Upper lobe of left lung (tissue), 6 donors: ENCODE data around the gene TBR1. TPM values are rescaled to one million over a fixed set of nuclear protein-coding genes. Genes with fewer than 3 reads are reported as not detected.

Experiments
- ATAC-seq, 2 donors: fragments of 200-7000 bp; cut with Tn5 transposase; one replicate each; pipeline ENCODE4 v1.9.1; 2022; ENCODE audit warnings: mild to moderate bottlenecking in 2 of 2, moderate library complexity in 2 of 2; ENCODE audit not compliant: low FRiP score in 2 of 2
- DNase-seq, 2 donors: peaks; one replicate each; pipeline ENCODE4 v3.0.0-alpha.2; 2019 to 2020
- H3K27ac ChIP-seq, 4 donors: fragments of 200-600 bp; sonication (generic); one replicate each; pipeline ENCODE4 v1.5.1; 2016 to 2019
- H3K27me3 ChIP-seq, 4 donors: fragments of 200-600 bp; sonication (generic); one replicate each; pipeline ENCODE4 v1.5.1; 2017 to 2019
- H3K36me3 ChIP-seq, 4 donors: fragments of 200-600 bp; sonication (generic); one replicate each; pipeline ENCODE4 v1.5.1; 2016 to 2019
- H3K4me1 ChIP-seq, 4 donors: fragments of 200-600 bp; sonication (generic); one replicate each; pipeline ENCODE4 v1.5.1; 2018 to 2019
- H3K4me3 ChIP-seq, 4 donors: fragments of 200-600 bp; sonication (generic); one replicate each; pipeline ENCODE4 v1.5.1; 2017 to 2019; ENCODE audit warnings: mild to moderate bottlenecking in 2 of 4, moderate library complexity in 1 of 4
- H3K9me3 ChIP-seq, 4 donors: fragments of 200-600 bp; sonication (generic); one replicate each; pipeline ENCODE4 v1.5.1; 2018 to 2019
- EP300 ChIP-seq, 4 donors: sonication (generic); formaldehyde crosslinking; IDR thresholded peaks; one replicate each; pipeline ENCODE4 v1.5.1; 2017; ENCODE audit warnings: antibody characterized with exemption in 4 of 4, control low read depth in 2 of 4
- POLR2A ChIP-seq, 4 donors: fragments of 450-650 bp; IDR thresholded peaks; one replicate each; pipeline ENCODE4 v1.5.1; 2016 to 2017; ENCODE audit warnings: antibody characterized with exemption in 4 of 4, mild to moderate bottlenecking in 2 of 4
- POLR2AphosphoS5 ChIP-seq, 2 donors: sonication (generic); formaldehyde crosslinking; IDR thresholded peaks; one replicate each; pipeline ENCODE4 v1.5.1; 2017; ENCODE audit warnings: antibody characterized with exemption in 2 of 2
- WGBS, 2 donors: methylation state at CpG; one replicate each; pipeline ENCODE4 v1.1.5; 2017 to 2018; 5-methylcytosine and 5-hydroxymethylcytosine counted together
- small RNA-seq, 4 donors: library from RNA; depleted of rRNA; stranded (forward); fragments of <200 nt; gene quantifications; one replicate each; pipeline ENCODE3, GENCODE V24; 2016
- total RNA-seq, 6 donors: library from RNA; depleted of rRNA in 4 of 6; stranded (reverse); fragments of >200 nt in 4 of 6; gene quantifications; one replicate each; pipeline versions ENCODE4 v1.1.0 to v1.2.1, GENCODE V29; 2016 to 2021
- TF ChIP-seq, protein P1 (sequence below), 6 experiments: fragments of 450-650 bp in 4 of 6; fragments of 200-600 bp in 2 of 6; sonication (generic) in 2 of 6; IDR thresholded peaks; one replicate each; pipeline ENCODE4 v1.5.1; 2016 to 2019; ENCODE audit warnings: antibody characterized with exemption in 6 of 6
- donor health status: DM: no; HTN: no; CAD: no; lungs with moderate emphysema.
- donor health status: DM: no; HTN: yes; CAD: no; lungs with severe emphysema.

The TBR1 gene
- total RNA-seq, 6 donors from 2014 or later = not detected

- H3K4me3 ChIP-seq = no peak overlapping the region
- H3K36me3 ChIP-seq = no peaks in the 10 kb centered on the region
- 95% methylated on average over 12 of the region's 12 CpGs for WGBS, 2 donors
- no peaks in the 10 kb centered on the region for H3K4me1 ChIP-seq
- DNase-seq (peak in 1 of 2 donors; percentile 34), ATAC-seq (no peak)
- no peak overlapping the region for H3K27ac ChIP-seq
- H3K27me3 ChIP-seq = no peaks in the 10 kb centered on the region
- TF ChIP-seq POLR2AphosphoS5 (IDR thresholded peaks at IDR 0.05) (no peak), POLR2A (IDR thresholded peaks at IDR 0.05) (no peak), EP300 (IDR thresholded peaks at IDR 0.05) (no peak)
- TF ChIP-seq, protein P1, sequence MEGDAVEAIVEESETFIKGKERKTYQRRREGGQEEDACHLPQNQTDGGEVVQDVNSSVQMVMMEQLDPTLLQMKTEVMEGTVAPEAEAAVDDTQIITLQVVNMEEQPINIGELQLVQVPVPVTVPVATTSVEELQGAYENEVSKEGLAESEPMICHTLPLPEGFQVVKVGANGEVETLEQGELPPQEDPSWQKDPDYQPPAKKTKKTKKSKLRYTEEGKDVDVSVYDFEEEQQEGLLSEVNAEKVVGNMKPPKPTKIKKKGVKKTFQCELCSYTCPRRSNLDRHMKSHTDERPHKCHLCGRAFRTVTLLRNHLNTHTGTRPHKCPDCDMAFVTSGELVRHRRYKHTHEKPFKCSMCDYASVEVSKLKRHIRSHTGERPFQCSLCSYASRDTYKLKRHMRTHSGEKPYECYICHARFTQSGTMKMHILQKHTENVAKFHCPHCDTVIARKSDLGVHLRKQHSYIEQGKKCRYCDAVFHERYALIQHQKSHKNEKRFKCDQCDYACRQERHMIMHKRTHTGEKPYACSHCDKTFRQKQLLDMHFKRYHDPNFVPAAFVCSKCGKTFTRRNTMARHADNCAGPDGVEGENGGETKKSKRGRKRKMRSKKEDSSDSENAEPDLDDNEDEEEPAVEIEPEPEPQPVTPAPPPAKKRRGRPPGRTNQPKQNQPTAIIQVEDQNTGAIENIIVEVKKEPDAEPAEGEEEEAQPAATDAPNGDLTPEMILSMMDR (IDR thresholded peaks at IDR 0.05) = no peak
- no peaks in the 10 kb centered on the region for H3K9me3 ChIP-seq
Observed at GRCh38 chr2:161445097-161445496, 29.0 kb downstream of the TBR1 start.

DNA sequence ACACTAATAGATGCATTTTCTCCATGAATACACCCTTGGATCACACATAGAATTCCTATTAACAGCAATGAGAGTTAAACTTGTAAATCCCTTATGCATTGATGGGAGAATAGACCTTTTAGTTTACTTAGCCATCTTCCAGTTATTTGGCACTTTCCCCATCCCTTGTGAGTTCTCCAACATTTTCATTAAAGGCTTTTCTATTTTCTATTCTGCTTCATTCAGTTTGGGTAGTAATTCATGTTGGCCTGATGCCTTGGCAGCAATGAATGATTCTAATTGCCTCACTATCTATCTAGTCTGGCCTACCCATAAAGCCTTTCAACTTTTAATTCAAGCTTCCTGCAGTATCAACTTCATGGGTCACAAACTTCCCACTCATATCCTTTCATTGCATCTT lies 32.3 kb downstream of the TBR1 start:
- H3K27ac ChIP-seq = no peak overlapping the region
- H3K9me3 ChIP-seq = no peaks in the 10 kb centered on the region
- H3K4me1 ChIP-seq = no peaks in the 10 kb centered on the region
- TF ChIP-seq POLR2A (IDR thresholded peaks at IDR 0.05) (no peak), POLR2AphosphoS5 (IDR thresholded peaks at IDR 0.05) (no peak), EP300 (IDR thresholded peaks at IDR 0.05) (no peak)
- TF ChIP-seq, protein P1 (IDR thresholded peaks at IDR 0.05) = no peak
- no peak for DNase-seq
- no peaks in the 10 kb centered on the region for H3K27me3 ChIP-seq
- no peak for ATAC-seq
- H3K4me3 ChIP-seq = no peak overlapping the region
- no peaks in the 10 kb centered on the region for H3K36me3 ChIP-seq

DNA sequence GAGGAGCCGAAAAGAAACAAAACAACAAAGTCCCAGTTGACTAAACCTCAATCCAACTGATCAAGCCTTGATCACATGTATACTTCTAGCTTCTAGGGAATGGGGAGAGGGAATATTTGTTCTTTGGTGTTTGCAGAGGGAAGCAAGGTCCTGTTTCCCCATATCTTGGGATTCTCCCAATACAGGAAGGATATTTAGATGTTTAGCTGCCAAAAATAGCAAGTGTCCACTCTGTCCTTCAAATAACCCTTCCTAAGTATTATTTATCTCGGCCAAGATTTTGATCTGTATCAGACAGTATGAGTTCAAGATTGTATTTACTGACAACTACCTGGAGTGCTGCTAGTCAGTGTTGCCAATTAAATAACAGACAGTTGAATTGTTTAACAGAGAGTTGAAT lies 55.5 kb downstream of the TBR1 start:
- Histone ChIP-seq H3K4me1 (no peaks in the 10 kb centered on the region), H3K4me3 (no peak overlapping the region), H3K27ac (no peak overlapping the region), H3K27me3 (no peaks in the 10 kb centered on the region), H3K9me3 (peaks cover 0 to 6% (median 3%) of the 10 kb centered on the region in 4 donors), H3K36me3 (no peaks in the 10 kb centered on the region)
- TF ChIP-seq POLR2A (IDR thresholded peaks at IDR 0.05) (no peak), POLR2AphosphoS5 (IDR thresholded peaks at IDR 0.05) (no peak), EP300 (IDR thresholded peaks at IDR 0.05) (no peak)
- TF ChIP-seq, protein P1 (IDR thresholded peaks at IDR 0.05) = no peak
- 80 to 84% methylated on average over 2 of the region's 2 CpGs for WGBS, 2 donors
- DNase-seq (no peak), ATAC-seq (no peak)

DNA sequence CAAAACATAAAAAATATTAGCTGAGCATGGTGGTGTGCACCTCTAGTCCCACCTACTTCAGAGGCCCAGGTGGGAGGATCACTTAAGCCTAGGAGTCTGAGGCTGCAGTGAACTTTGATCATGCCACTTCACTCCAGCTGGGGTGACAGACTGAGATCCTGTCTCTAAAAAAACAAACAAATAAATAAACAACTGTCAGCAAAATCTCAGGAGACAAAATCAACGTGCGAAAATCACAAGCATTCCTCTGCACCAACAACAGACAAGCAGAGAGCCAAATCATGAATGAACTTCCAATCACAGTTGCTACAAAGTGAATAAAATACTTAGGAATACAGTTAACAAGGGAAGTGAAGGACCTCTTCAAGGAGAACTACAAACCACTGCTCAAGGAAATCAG lies 58.8 kb downstream of the TBR1 start:
- Histone ChIP-seq H3K4me1 (no peaks in the 10 kb centered on the region), H3K36me3 (no peaks in the 10 kb centered on the region), H3K27ac (no peak overlapping the region), H3K27me3 (no peaks in the 10 kb centered on the region), H3K4me3 (no peak overlapping the region), H3K9me3 (peaks cover 0 to 9% (median 3%) of the 10 kb centered on the region in 4 donors)
- TF ChIP-seq POLR2A (IDR thresholded peaks at IDR 0.05) (no peak), EP300 (IDR thresholded peaks at IDR 0.05) (no peak), POLR2AphosphoS5 (IDR thresholded peaks at IDR 0.05) (no peak)
- TF ChIP-seq, protein P1 (IDR thresholded peaks at IDR 0.05) = no peak
- no peak for DNase-seq
- ATAC-seq = no peak
- 86 to 90% methylated on average over 2 of the region's 2 CpGs for WGBS, 2 donors

Small RNA genes lying within 50 kb of the gene (small RNA-seq; reads per million reads assigned to genes)
- 0 reads per million in 4 donors for gene RNA5SP108

Other genes starting within 250 kb of the TBR1 start
- 10 to 100 TPM; 18.9 to 56.2 (median 34.8) TPM for gene PSMD14, start 107.9 kb upstream of the TBR1 start, total RNA-seq
- under 1 TPM in 4 of 6 donors, not detected in 2; 0.15 to 0.33 (median 0.18) TPM for gene SLC4A10, start 208.1 kb downstream of the TBR1 start, total RNA-seq